ENCODE results near the gene ASIC4. TPM values are rescaled to one million over a fixed set of nuclear protein-coding genes. Genes with fewer than 3 reads are reported as not detected.

The ASIC4 gene
- total RNA-seq, 2 donors from 2014 or later: not detected

GRCh38 chr2:219545295-219545942, 31.1 kb downstream of the ASIC4 start:
- Histone ChIP-seq H3K4me1 (peaks cover 29% of the 10 kb centered on the region), H3K27me3 (no peaks in the 10 kb centered on the region), H3K4me3 (no peak overlapping the region), H3K9me3 (no peaks in the 10 kb centered on the region), H3K36me3 (replicated peaks in 1 of 2; ENCODE audit: insufficient read depth in 1 of 2, low read depth in 2 of 2) (peaks cover 0 to 6% of the 10 kb centered on the region in 2 donors), H3K27ac (no peak overlapping the region)
- no peak for ATAC-seq
- no peak for DNase-seq
- intact Hi-C loops (cut with DNase I): no loop called here
- 70 to 75% methylated on average over 3 of the region's 3 CpGs for WGBS, 2 donors
- TF ChIP-seq CTCF (IDR thresholded peaks at IDR 0.05): no peak
- TF ChIP-seq POLR2A (IDR thresholded peaks at IDR 0.05): no peak

GRCh38 chr2:219545943-219546352, 31.7 kb downstream of the ASIC4 start:
- intact Hi-C loops (cut with DNase I): no loop called here
- no peak for DNase-seq

GRCh38 chr2:219547621-219548020, 33.3 kb downstream of the ASIC4 start:
- TF ChIP-seq CTCF (IDR thresholded peaks at IDR 0.05) (no peak), POLR2A (IDR thresholded peaks at IDR 0.05) (no peak)
- Histone ChIP-seq H3K36me3 (replicated peaks in 1 of 2; ENCODE audit: insufficient read depth in 1 of 2, low read depth in 2 of 2) (no peaks in the 10 kb centered on the region), H3K27ac (no peak overlapping the region), H3K4me1 (peaks cover 20% of the 10 kb centered on the region), H3K4me3 (no peak overlapping the region), H3K9me3 (no peaks in the 10 kb centered on the region), H3K27me3 (no peaks in the 10 kb centered on the region)
- intact Hi-C loops (cut with DNase I): no loop called here
- WGBS, 2 donors: 94 to 97% methylated on average over 7 to 21 of the region's 26 CpGs
- DNase-seq (peak in 1 of 4 donors; percentile 11), ATAC-seq (no peak)

More at GRCh38 chr2:219545943-219546352, 31.7 kb downstream of the ASIC4 start:
- Histone ChIP-seq H3K27me3 (no peaks in the 10 kb centered on the region), H3K27ac (no peak overlapping the region), H3K9me3 (no peaks in the 10 kb centered on the region), H3K36me3 (replicated peaks in 1 of 2; ENCODE audit: insufficient read depth in 1 of 2, low read depth in 2 of 2) (peaks cover 0 to 4% of the 10 kb centered on the region in 2 donors), H3K4me3 (no peak overlapping the region), H3K4me1 (peaks cover 27% of the 10 kb centered on the region)
- no peak for ATAC-seq
- no peak for TF ChIP-seq CTCF (IDR thresholded peaks at IDR 0.05)
- no peak for TF ChIP-seq POLR2A (IDR thresholded peaks at IDR 0.05)
- WGBS, 2 donors: 75 to 79% methylated on average over 4 of the region's 4 CpGs

GRCh38 chr2:219548990-219549389, 34.7 kb downstream of the ASIC4 start:
- Histone ChIP-seq H3K9me3 (no peaks in the 10 kb centered on the region), H3K27ac (no peak overlapping the region), H3K36me3 (replicated peaks in 1 of 2; ENCODE audit: insufficient read depth in 1 of 2, low read depth in 2 of 2) (no peaks in the 10 kb centered on the region), H3K27me3 (no peaks in the 10 kb centered on the region), H3K4me1 (peaks cover 27% of the 10 kb centered on the region), H3K4me3 (no peak overlapping the region)
- DNase-seq (no peak), ATAC-seq (no peak)
- intact Hi-C loops (cut with DNase I): no loop called here
- no peak for TF ChIP-seq POLR2A (IDR thresholded peaks at IDR 0.05)
- TF ChIP-seq CTCF (IDR thresholded peaks at IDR 0.05): no peak
- 97% methylated on average over 17 to 18 of the region's 18 CpGs for WGBS, 2 donors

GRCh38 chr2:219549619-219550018, 35.3 kb downstream of the ASIC4 start:
- Histone ChIP-seq H3K4me1 (peaks cover 21% of the 10 kb centered on the region), H3K9me3 (no peaks in the 10 kb centered on the region), H3K27ac (no peak overlapping the region), H3K36me3 (replicated peaks in 1 of 2; ENCODE audit: insufficient read depth in 1 of 2, low read depth in 2 of 2) (no peaks in the 10 kb centered on the region), H3K4me3 (no peak overlapping the region), H3K27me3 (no peaks in the 10 kb centered on the region)
- intact Hi-C loops (cut with DNase I): no loop called here
- no peak for TF ChIP-seq CTCF (IDR thresholded peaks at IDR 0.05)
- TF ChIP-seq POLR2A (IDR thresholded peaks at IDR 0.05): no peak
- 80 to 83% methylated on average over 2 to 9 of the region's 9 CpGs for WGBS, 2 donors
- DNase-seq (no peak), ATAC-seq (no peak)

Data from body of pancreas (tissue), 4 donors.